ENCODE results near the gene CKMT2. TPM values are rescaled to one million over a fixed set of nuclear protein-coding genes. Genes with fewer than 3 reads are reported as not detected.

Gene CKMT2
- 1.7 and 5.8 TPM in 2 replicates for total RNA-seq
- 2.8 TPM for polyA plus RNA-seq (2012)

GRCh38 chr5:81233080-81233634, at the start of gene CKMT2:
Gene CKMT2 (plus strand): TSS chr5:81233322. CDS start chr5:81251133, 17,811 bp downstream.
- no peak for DNase-seq (ENCODE audit: low read depth)

- peak; percentile 15 for DNase-seq (ENCODE audit: low read depth)
These were observed 49.0 kb upstream of the CKMT2 start for GRCh38 chr5:81183811-81184748.

GRCh38 chr5:81184749-81185110, 48.4 kb upstream of the CKMT2 start:
- DNase-seq (ENCODE audit: low read depth), result no peak

- peak; percentile 25 for DNase-seq (ENCODE audit: low read depth)
These were observed 45.2 kb upstream of the CKMT2 start for GRCh38 chr5:81187885-81188284.

- DNase-seq (ENCODE audit: low read depth), result no peak
These were observed 44.2 kb upstream of the CKMT2 start for GRCh38 chr5:81188962-81189361.

GRCh38 chr5:81189875-81190498, 43.1 kb upstream of the CKMT2 start:
- no peak for DNase-seq (ENCODE audit: low read depth)

GRCh38 chr5:81191726-81192372, 41.3 kb upstream of the CKMT2 start:
- no peak for DNase-seq (ENCODE audit: low read depth)

GRCh38 chr5:81192373-81192750, 40.8 kb upstream of the CKMT2 start:
- no peak for DNase-seq (ENCODE audit: low read depth)

- peak; percentile 77 for DNase-seq (ENCODE audit: low read depth)
These were observed 38.3 kb upstream of the CKMT2 start for GRCh38 chr5:81194633-81195334.

- peak; percentile 19 for DNase-seq (ENCODE audit: low read depth)
These were observed 37.7 kb upstream of the CKMT2 start for GRCh38 chr5:81195335-81195929.

- peak; percentile 56 for DNase-seq (ENCODE audit: low read depth)
These were observed 30.5 kb upstream of the CKMT2 start for GRCh38 chr5:81202655-81203054.

GRCh38 chr5:81203729-81204128, 29.4 kb upstream of the CKMT2 start:
- DNase-seq (ENCODE audit: low read depth), result no peak

- DNase-seq (ENCODE audit: low read depth), result no peak
These were observed 28.9 kb upstream of the CKMT2 start for GRCh38 chr5:81204205-81204604.

GRCh38 chr5:81205058-81205457, 28.1 kb upstream of the CKMT2 start:
- no peak for DNase-seq (ENCODE audit: low read depth)

GRCh38 chr5:81207009-81207408, 26.1 kb upstream of the CKMT2 start:
- DNase-seq (ENCODE audit: low read depth), result peak; percentile 50

GRCh38 chr5:81208904-81209303, 24.2 kb upstream of the CKMT2 start:
- no peak for DNase-seq (ENCODE audit: low read depth)

GRCh38 chr5:81209386-81209785, 23.7 kb upstream of the CKMT2 start:
- DNase-seq (ENCODE audit: low read depth), result no peak

- no peak for DNase-seq (ENCODE audit: low read depth)
These were observed 23.1 kb upstream of the CKMT2 start for GRCh38 chr5:81209869-81210493.

- DNase-seq (ENCODE audit: low read depth), result no peak
These were observed 20.8 kb upstream of the CKMT2 start for GRCh38 chr5:81212211-81212751.

GRCh38 chr5:81213070-81213469, 20.1 kb upstream of the CKMT2 start:
- DNase-seq (ENCODE audit: low read depth), result no peak
